Natural killer cell (primary cell): ENCODE results near the gene EXOC6B. TPM values are rescaled to one million over a fixed set of nuclear protein-coding genes. Genes with fewer than 3 reads are reported as not detected.

Experiments
- ATAC-seq, 3 donors: fragments of 150-1000 bp in 2 of 3; fragments of 200-7000 bp in 1 of 3; cut with Tn5 transposase; 1 replicate in 1 of 3; 2 replicates in 2 of 3; pipeline ENCODE4 v1.10.0; 2021; ENCODE audit warnings: mild to moderate bottlenecking in 2 of 3, moderate library complexity in 2 of 3
- DNase-seq, 2 donors: peaks; one replicate each; pipeline versions ENCODE4 v3.0.0 to v3.0.0-alpha.2; 2013 to 2021; ENCODE audit warnings: mixed read lengths in 1 of 2
- H3K27ac ChIP-seq: one replicate; pipeline ENCODE4 v1.5.1; 2013; ENCODE audit warnings: mild to moderate bottlenecking, low read length
- H3K27me3 ChIP-seq: one replicate; pipeline ENCODE4 v1.6.1; 2013; ENCODE audit warnings: low read length; ENCODE audit not compliant: control insufficient read depth, insufficient read depth
- H3K36me3 ChIP-seq: one replicate; pipeline ENCODE4 v1.6.1; 2013; ENCODE audit warnings: low read length; ENCODE audit not compliant: control insufficient read depth, insufficient read depth
- H3K4me1 ChIP-seq: one replicate; pipeline ENCODE4 v1.6.1; 2013; ENCODE audit warnings: low read length; ENCODE audit not compliant: control insufficient read depth, insufficient read depth
- H3K4me3 ChIP-seq: one replicate; pipeline ENCODE4 v1.5.1; 2013; ENCODE audit warnings: low read length
- H3K9me3 ChIP-seq: one replicate; pipeline ENCODE4 v1.6.1; 2013; ENCODE audit warnings: low read length; ENCODE audit not compliant: control insufficient read depth, insufficient read depth
- H3K27ac Mint-ChIP-seq, 2 donors: one replicate each; pipeline ENCODE4 v1.8.0; 2022; ENCODE audit warnings: mild to moderate bottlenecking in 2 of 2, mixed read lengths in 2 of 2, moderate library complexity in 1 of 2
- H3K27me3 Mint-ChIP-seq, 2 donors: one replicate each; pipeline ENCODE4 v1.8.0; 2022; ENCODE audit warnings: low read depth in 2 of 2, mixed read lengths in 2 of 2
- H3K36me3 Mint-ChIP-seq: one replicate; pipeline ENCODE4 v1.8.0; 2022; ENCODE audit warnings: mixed read lengths
- H3K4me1 Mint-ChIP-seq, 2 donors: one replicate each; pipeline ENCODE4 v1.8.0; 2022; ENCODE audit warnings: mixed read lengths in 2 of 2
- H3K4me3 Mint-ChIP-seq: one replicate; pipeline ENCODE4 v1.8.0; 2022; ENCODE audit warnings: mild to moderate bottlenecking, moderate library complexity, mixed read lengths
- H3K9me3 Mint-ChIP-seq, 2 donors: one replicate each; pipeline ENCODE4 v1.8.0; 2022; ENCODE audit warnings: mixed read lengths in 2 of 2
- CTCF ChIP-seq: fragments of 200-600 bp; IDR thresholded peaks from one replicate; pipeline ENCODE4 v1.8.0; 2022; ENCODE audit warnings: antibody characterized with exemption
- WGBS: methylation state at CpG from one replicate; pipeline ENCODE4 v1.1.7; 2013; ENCODE audit warnings: missing lambda C conversion rate; ENCODE audit not compliant: insufficient coverage; 5-methylcytosine and 5-hydroxymethylcytosine counted together
- intact Hi-C: fragments of 100-400 bp; cut with micrococcal nuclease; formaldehyde crosslinking; loops from one replicate; pipeline ENCODE4 v1.14.2; 2022
- total RNA-seq, 4 donors: library from RNA; stranded (reverse); fragments of 120-200 nt in 1 of 4; gene quantifications; one replicate each; pipeline versions ENCODE4 v1.2.3 to v1.2.4, GENCODE V29; 2013 to 2022

EXOC6B gene
- total RNA-seq, 3 donors from 2014 or later (not counting 1 experiment from before 2014, with no cell fraction given) = 16.6 to 17.2 (median 17.1) TPM

GRCh38 chr2:72235497-72236415, 590.1 kb downstream of the EXOC6B start:
- Mint-ChIP-seq H3K36me3 (no peaks in the 10 kb centered on the region), H3K27ac (no peak overlapping the region), H3K4me1 (peaks cover 3% of the 10 kb centered on the region in 2 donors), H3K4me3 (no peak overlapping the region), H3K9me3 (no peaks in the 10 kb centered on the region), H3K27me3 (no peaks in the 10 kb centered on the region)
- no peak overlapping the region for H3K4me3 ChIP-seq
- H3K9me3 ChIP-seq = no peaks in the 10 kb centered on the region
- no peak for TF ChIP-seq CTCF
- H3K27me3 ChIP-seq = no peaks in the 10 kb centered on the region
- DNase-seq = no peak
- no peak overlapping the region for H3K27ac ChIP-seq
- intact Hi-C loops = no loop called here
- WGBS = 91% methylated on average over 5 of the region's 5 CpGs
- no peak for ATAC-seq
- H3K4me1 ChIP-seq = no peaks in the 10 kb centered on the region
- H3K36me3 ChIP-seq = no peaks in the 10 kb centered on the region

GRCh38 chr2:72233211-72233610, 592.6 kb downstream of the EXOC6B start:
- no peak for TF ChIP-seq CTCF
- no peaks in the 10 kb centered on the region for H3K36me3 ChIP-seq
- no peak overlapping the region for H3K27ac Mint-ChIP-seq
- no peak overlapping the region for H3K4me3 Mint-ChIP-seq
- H3K36me3 Mint-ChIP-seq = no peaks in the 10 kb centered on the region
- H3K9me3 Mint-ChIP-seq = peaks cover 3% of the 10 kb centered on the region in 2 donors
- no peaks in the 10 kb centered on the region for H3K9me3 ChIP-seq
- H3K4me3 ChIP-seq = no peak overlapping the region
- intact Hi-C loops = no loop called here
- ATAC-seq = no peak
- DNase-seq = no peak
- H3K27me3 ChIP-seq = no peaks in the 10 kb centered on the region
- H3K27ac ChIP-seq = no peak overlapping the region
- WGBS = 80% methylated on average over 2 of the region's 2 CpGs
- H3K4me1 ChIP-seq = no peaks in the 10 kb centered on the region
- no peaks in the 10 kb centered on the region for H3K27me3 Mint-ChIP-seq
- H3K4me1 Mint-ChIP-seq = no peaks in the 10 kb centered on the region

- peaks cover 3 to 4% of the 10 kb centered on the region in 2 donors for H3K9me3 Mint-ChIP-seq
- Histone ChIP-seq H3K4me1 (no peaks in the 10 kb centered on the region), H3K9me3 (no peaks in the 10 kb centered on the region), H3K27ac (no peak overlapping the region), H3K27me3 (no peaks in the 10 kb centered on the region), H3K36me3 (no peaks in the 10 kb centered on the region), H3K4me3 (no peak overlapping the region)
- no peak for TF ChIP-seq CTCF
- intact Hi-C loops = no loop called here
- DNase-seq = no peak
- no peaks in the 10 kb centered on the region for H3K36me3 Mint-ChIP-seq
- no peaks in the 10 kb centered on the region for H3K4me1 Mint-ChIP-seq
- H3K4me3 Mint-ChIP-seq = no peak overlapping the region
- no CpG with 5 or more reads among the region's 3 CpGs for WGBS
- peaks cover 0 to 3% of the 10 kb centered on the region in 2 donors for H3K27me3 Mint-ChIP-seq
- no peak for ATAC-seq
- H3K27ac Mint-ChIP-seq = no peak overlapping the region
Observed at GRCh38 chr2:72222829-72223564, 602.8 kb downstream of the EXOC6B start.
